Gastroesophageal sphincter (tissue), 4 donors: ENCODE measurements around the gene MYRIP. TPM values are rescaled to one million over a fixed set of nuclear protein-coding genes. Genes with fewer than 3 reads are reported as not detected.
A peak's percentile ranks its signal among the peaks of the same experiment; 100 is the strongest.

Experiments used
- ATAC-seq: fragments of 150-250 bp; one replicate; pipeline ENCODE4 v1.9.1; 2016; ENCODE audit warnings: mild to moderate bottlenecking, moderate library complexity
- H3K27ac ChIP-seq, 4 donors: fragments of 200-600 bp; sonication (generic) in 3 of 4; 1 replicate in 3 of 4; 2 replicates in 1 of 4; pipeline ENCODE4 v1.5.1; 2016 to 2019
- H3K27me3 ChIP-seq: fragments of 200-600 bp; sonication (generic); one replicate; pipeline ENCODE4 v1.5.1; 2019
- H3K36me3 ChIP-seq, 2 donors: fragments of 200-600 bp; sonication (generic); one replicate each; pipeline ENCODE4 v1.5.1; 2019; ENCODE audit warnings: control low read depth in 1 of 2
- H3K4me1 ChIP-seq, 3 donors: fragments of 200-600 bp; sonication (generic); 1 replicate in 2 of 3; 2 replicates in 1 of 3; pipeline ENCODE4 v1.5.1; 2016 to 2019; ENCODE audit warnings: control low read depth in 2 of 3
- H3K4me3 ChIP-seq, 2 donors: fragments of 200-600 bp; sonication (generic); one replicate each; pipeline ENCODE4 v1.5.1; 2019; ENCODE audit warnings: mild to moderate bottlenecking in 1 of 2, moderate library complexity in 1 of 2
- H3K9me3 ChIP-seq, 3 donors: fragments of 200-600 bp; sonication (generic); one replicate each; pipeline ENCODE4 v1.5.1; 2017 to 2019; ENCODE audit warnings: control low read depth in 2 of 3
- EP300 ChIP-seq: sonication (generic); formaldehyde crosslinking; IDR thresholded peaks from one replicate; pipeline ENCODE4 v1.6.1; 2017; ENCODE audit warnings: antibody characterized with exemption, mild to moderate bottlenecking
- POLR2A ChIP-seq, 2 donors: fragments of 450-650 bp; IDR thresholded peaks; one replicate each; pipeline ENCODE4 v1.6.1; 2017; ENCODE audit warnings: antibody characterized with exemption in 2 of 2, mild to moderate bottlenecking in 2 of 2, moderate library complexity in 1 of 2
- POLR2AphosphoS5 ChIP-seq: sonication (generic); formaldehyde crosslinking; IDR thresholded peaks from one replicate; pipeline ENCODE4 v1.6.1; 2017; ENCODE audit warnings: antibody characterized with exemption
- WGBS, 2 donors: methylation state at CpG; one replicate each; pipeline ENCODE4 v1.1.5; 2018; ENCODE audit warnings: low coverage in 1 of 2; 5-methylcytosine and 5-hydroxymethylcytosine counted together
- total RNA-seq, 4 donors: library from RNA; depleted of rRNA; stranded (reverse); fragments of >200 nt; gene quantifications; one replicate each; pipeline ENCODE4 v1.1.0, GENCODE V29; 2016
- TF ChIP-seq, protein P1 (sequence below), 4 experiments: fragments of 200-600 bp in 2 of 4; fragments of 450-650 bp in 2 of 4; sonication (generic) in 1 of 4; IDR thresholded peaks; one replicate each; pipeline ENCODE4 v1.5.1; 2017 to 2019; ENCODE audit warnings: antibody characterized with exemption in 4 of 4, mild to moderate bottlenecking in 2 of 4, moderate library complexity in 2 of 4

Gene MYRIP
- total RNA-seq, 4 donors from 2014 or later, result 3.7 to 6.4 (median 5.0) TPM

DNA sequence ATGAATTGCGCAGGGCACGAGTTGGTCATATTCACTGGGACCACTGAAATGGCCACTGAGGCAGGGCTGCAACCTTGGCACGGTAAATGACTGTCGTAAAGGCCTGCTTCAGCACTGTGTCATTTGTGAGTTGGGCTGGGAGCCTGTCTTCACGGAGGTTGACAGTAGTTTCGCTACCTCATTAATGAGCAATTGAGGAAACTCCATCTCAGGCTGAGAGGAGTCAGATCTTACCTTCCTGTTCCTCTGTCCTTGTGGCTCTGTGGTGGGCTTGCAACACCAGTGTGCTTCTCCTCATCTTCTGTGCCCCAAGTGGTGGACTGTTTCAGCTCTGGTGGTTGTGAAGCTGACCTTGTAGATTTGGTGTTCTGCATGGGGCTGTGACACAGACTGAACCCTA is 420.0 kb downstream of the MYRIP start:
- TF ChIP-seq POLR2A (IDR thresholded peaks at IDR 0.05), result no peak
- TF ChIP-seq EP300, result no peak
- TF ChIP-seq POLR2AphosphoS5, result no peak
- TF ChIP-seq, protein P1, sequence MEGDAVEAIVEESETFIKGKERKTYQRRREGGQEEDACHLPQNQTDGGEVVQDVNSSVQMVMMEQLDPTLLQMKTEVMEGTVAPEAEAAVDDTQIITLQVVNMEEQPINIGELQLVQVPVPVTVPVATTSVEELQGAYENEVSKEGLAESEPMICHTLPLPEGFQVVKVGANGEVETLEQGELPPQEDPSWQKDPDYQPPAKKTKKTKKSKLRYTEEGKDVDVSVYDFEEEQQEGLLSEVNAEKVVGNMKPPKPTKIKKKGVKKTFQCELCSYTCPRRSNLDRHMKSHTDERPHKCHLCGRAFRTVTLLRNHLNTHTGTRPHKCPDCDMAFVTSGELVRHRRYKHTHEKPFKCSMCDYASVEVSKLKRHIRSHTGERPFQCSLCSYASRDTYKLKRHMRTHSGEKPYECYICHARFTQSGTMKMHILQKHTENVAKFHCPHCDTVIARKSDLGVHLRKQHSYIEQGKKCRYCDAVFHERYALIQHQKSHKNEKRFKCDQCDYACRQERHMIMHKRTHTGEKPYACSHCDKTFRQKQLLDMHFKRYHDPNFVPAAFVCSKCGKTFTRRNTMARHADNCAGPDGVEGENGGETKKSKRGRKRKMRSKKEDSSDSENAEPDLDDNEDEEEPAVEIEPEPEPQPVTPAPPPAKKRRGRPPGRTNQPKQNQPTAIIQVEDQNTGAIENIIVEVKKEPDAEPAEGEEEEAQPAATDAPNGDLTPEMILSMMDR (IDR thresholded peaks at IDR 0.05), result no peak
- Histone ChIP-seq H3K4me1 (peaks cover 0 to 8% (median 0%) of the 10 kb centered on the region in 3 donors), H3K4me3 (no peak overlapping the region), H3K27me3 (no peaks in the 10 kb centered on the region), H3K9me3 (no peaks in the 10 kb centered on the region), H3K36me3 (peaks cover 0 to 17% of the 10 kb centered on the region in 2 donors), H3K27ac (no peak overlapping the region)
- 84 to 91% methylated on average over 6 of the region's 6 CpGs for WGBS, 2 donors
- peak; percentile 13 for ATAC-seq

DNA sequence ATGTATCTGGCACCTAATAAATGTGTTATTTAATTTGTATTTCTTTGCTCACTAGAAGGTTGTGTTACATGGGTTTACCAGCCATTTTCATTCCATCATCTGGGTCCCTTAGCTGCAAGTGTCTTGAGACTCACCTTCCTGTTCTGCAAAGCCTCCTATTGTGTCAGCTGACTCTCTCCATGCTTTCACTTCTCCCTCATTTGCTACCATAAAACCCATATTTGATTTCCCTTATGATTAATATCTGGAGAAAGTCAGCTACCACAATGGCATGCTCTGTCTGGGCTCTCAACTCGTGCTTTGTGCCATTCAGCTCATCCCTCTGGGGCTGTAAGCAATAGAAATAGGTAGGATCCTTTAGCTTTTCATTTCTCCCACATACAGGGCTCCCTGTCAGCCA is 420.6 kb downstream of the MYRIP start:
- no peak for ATAC-seq
- 57 to 80% methylated on average over 1 of the region's 1 CpG for WGBS, 2 donors
- TF ChIP-seq, protein P1 (IDR thresholded peaks at IDR 0.05), result no peak
- Histone ChIP-seq H3K9me3 (no peaks in the 10 kb centered on the region), H3K36me3 (peaks cover 0 to 18% of the 10 kb centered on the region in 2 donors), H3K27ac (no peak overlapping the region), H3K4me1 (peaks cover 0 to 8% (median 0%) of the 10 kb centered on the region in 3 donors), H3K4me3 (no peak overlapping the region), H3K27me3 (no peaks in the 10 kb centered on the region)

DNA sequence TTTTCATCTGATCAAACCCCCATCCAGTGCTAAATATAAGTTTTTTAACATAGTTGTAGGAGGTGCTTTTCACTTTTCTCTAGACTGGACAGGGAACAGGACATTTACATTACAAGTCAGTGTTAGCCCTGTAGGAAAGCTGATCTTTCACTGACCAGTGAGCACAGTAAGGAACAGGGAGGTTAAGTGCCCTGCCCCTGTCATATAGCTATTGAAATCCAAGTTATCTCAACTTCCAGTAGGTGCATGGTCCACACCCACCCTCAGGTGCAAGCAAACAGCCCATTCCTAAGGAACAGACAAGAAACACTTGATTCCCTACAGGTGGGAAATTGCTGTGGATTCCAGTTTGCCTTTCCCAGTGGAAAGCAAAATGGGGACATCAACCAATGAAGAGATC is 421.0 kb downstream of the MYRIP start:
- Histone ChIP-seq H3K4me3 (no peak overlapping the region), H3K36me3 (peaks cover 0 to 22% of the 10 kb centered on the region in 2 donors), H3K27ac (no peak overlapping the region), H3K9me3 (no peaks in the 10 kb centered on the region), H3K27me3 (no peaks in the 10 kb centered on the region), H3K4me1 (peaks cover 0 to 8% (median 0%) of the 10 kb centered on the region in 3 donors)
- TF ChIP-seq POLR2A (IDR thresholded peaks at IDR 0.05) (no peak), EP300 (no peak), POLR2AphosphoS5 (no peak)
- TF ChIP-seq, protein P1 (IDR thresholded peaks at IDR 0.05), result no peak
- ATAC-seq, result no peak

DNA sequence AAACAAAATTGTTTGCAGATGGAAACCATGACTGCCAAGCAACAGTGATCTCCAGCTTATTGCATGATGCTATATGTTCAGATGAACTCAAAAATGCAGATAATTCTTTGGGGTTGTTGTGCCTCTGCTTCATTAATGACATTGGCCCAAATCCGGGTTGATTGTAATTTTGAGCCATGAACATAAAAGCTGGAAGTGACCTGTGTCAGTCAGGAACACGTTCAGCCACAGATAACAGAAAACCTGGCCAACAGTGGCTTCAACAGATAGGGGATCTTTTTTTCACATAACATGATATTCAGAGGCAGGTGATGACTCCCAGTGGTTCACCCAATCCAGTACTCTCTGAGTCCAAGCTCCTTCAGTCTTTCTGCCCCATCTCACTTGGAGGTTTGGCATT is 423.2 kb downstream of the MYRIP start:
- Histone ChIP-seq H3K27ac (no peak overlapping the region), H3K27me3 (no peaks in the 10 kb centered on the region), H3K4me1 (peaks cover 0 to 8% (median 0%) of the 10 kb centered on the region in 3 donors), H3K9me3 (no peaks in the 10 kb centered on the region), H3K4me3 (no peak overlapping the region), H3K36me3 (peaks cover 0 to 25% of the 10 kb centered on the region in 2 donors)
- ATAC-seq, result no peak
- no peak for TF ChIP-seq EP300
- TF ChIP-seq, protein P1 (IDR thresholded peaks at IDR 0.05), result no peak
- no peak for TF ChIP-seq POLR2AphosphoS5
- TF ChIP-seq POLR2A (IDR thresholded peaks at IDR 0.05), result no peak
- 50 to 67% methylated on average over 1 to 2 of the region's 2 CpGs for WGBS, 2 donors

DNA sequence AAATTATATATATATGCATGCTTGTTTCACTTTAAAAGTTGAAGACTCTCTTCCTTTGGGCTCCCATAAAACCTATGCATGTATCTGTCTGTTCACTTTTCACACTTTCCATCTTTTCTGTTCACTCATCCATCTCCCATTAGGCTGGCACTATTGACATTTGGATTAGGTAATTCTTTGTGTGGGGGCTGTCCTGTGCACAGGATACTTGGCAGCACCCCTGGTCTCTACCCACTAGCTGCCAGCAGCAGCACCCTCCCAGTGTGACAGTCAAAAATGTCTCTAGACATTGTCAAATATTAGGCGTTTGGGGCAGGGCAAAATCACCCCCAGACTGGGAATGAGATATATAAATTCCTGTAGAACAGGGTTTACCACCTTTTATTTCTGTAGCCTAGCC is 427.8 kb downstream of the MYRIP start:
- Histone ChIP-seq H3K27me3 (no peaks in the 10 kb centered on the region), H3K27ac (no peak overlapping the region), H3K9me3 (no peaks in the 10 kb centered on the region), H3K4me1 (no peaks in the 10 kb centered on the region), H3K4me3 (no peak overlapping the region), H3K36me3 (peaks cover 0 to 25% of the 10 kb centered on the region in 2 donors)
- no peak for ATAC-seq
- no peak for TF ChIP-seq POLR2AphosphoS5
- TF ChIP-seq, protein P1 (IDR thresholded peaks at IDR 0.05), result no peak
- no peak for TF ChIP-seq POLR2A (IDR thresholded peaks at IDR 0.05)
- no peak for TF ChIP-seq EP300
- WGBS, 2 donors, result 100% methylated on average over 1 of the region's 1 CpG; no CpG with 5 or more reads in 1 of the 2 donors
